HEK293 (cell line): ENCODE data around the gene RSPO1.

Source experiments
- TCF7L2 ChIP-seq: IDR thresholded peaks from 2 replicates; pipeline ENCODE4 v1.6.1; 2011; ENCODE audit warnings: low read depth, mild to moderate bottlenecking, inconsistent platforms, low read length, moderate library complexity, borderline replicate concordance
- YY1 ChIP-seq: fragments of 450-650 bp; formaldehyde crosslinking; IDR thresholded peaks from 2 replicates; pipeline ENCODE4 v1.5.1; 2018; ENCODE audit warnings: missing biosample characterization, missing genetic modification characterization
- ZNF121 ChIP-seq: fragments of 450-650 bp; formaldehyde crosslinking; IDR thresholded peaks from 2 replicates; pipeline ENCODE4 v1.5.1; 2016; ENCODE audit warnings: missing biosample characterization, missing genetic modification characterization
- ZNF184 ChIP-seq: fragments of 450-650 bp; IDR thresholded peaks from 2 replicates; pipeline ENCODE4 v1.5.1; 2018; ENCODE audit warnings: missing biosample characterization, mild to moderate bottlenecking, missing genetic modification characterization
- ZNF23 ChIP-seq: fragments of 450-650 bp; formaldehyde crosslinking; IDR thresholded peaks from 2 replicates; pipeline ENCODE4 v1.5.1; 2016; ENCODE audit warnings: missing biosample characterization, missing genetic modification characterization, borderline replicate concordance
- ZNF239 ChIP-seq: fragments of 450-650 bp; formaldehyde crosslinking; IDR thresholded peaks from 2 replicates; pipeline ENCODE4 v1.5.1; 2016; ENCODE audit warnings: missing biosample characterization, missing genetic modification characterization
- ZNF549 ChIP-seq: fragments of 450-650 bp; IDR thresholded peaks from 2 replicates; pipeline ENCODE4 v1.5.1; 2018; ENCODE audit warnings: missing biosample characterization, missing genetic modification characterization, mild to moderate bottlenecking, inconsistent platforms, moderate library complexity
- ZNF560 ChIP-seq: fragments of 450-650 bp; formaldehyde crosslinking; IDR thresholded peaks from 2 replicates; pipeline ENCODE4 v1.5.1; 2017; ENCODE audit warnings: missing biosample characterization, missing genetic modification characterization, borderline replicate concordance
- ZNF626 ChIP-seq: fragments of 450-650 bp; sonication (Bioruptor Pico); formaldehyde crosslinking; IDR thresholded peaks from 2 replicates; pipeline ENCODE4 v1.5.1; 2018; ENCODE audit warnings: missing biosample characterization, missing genetic modification characterization, inconsistent platforms
- ZNF707 ChIP-seq: fragments of 450-650 bp; formaldehyde crosslinking; IDR thresholded peaks from 2 replicates; pipeline ENCODE4 v1.5.1; 2016; ENCODE audit warnings: missing biosample characterization, missing genetic modification characterization
- ZNF776 ChIP-seq: fragments of 450-650 bp; formaldehyde crosslinking; IDR thresholded peaks from 2 replicates; pipeline ENCODE4 v1.5.0; 2017; ENCODE audit warnings: missing biosample characterization, missing genetic modification characterization, borderline replicate concordance
- TF ChIP-seq, protein P1 (sequence below): fragments of 450-650 bp; formaldehyde crosslinking; IDR thresholded peaks from 2 replicates; pipeline ENCODE4 v1.5.1; 2016; ENCODE audit warnings: missing biosample characterization, missing genetic modification characterization
- TF ChIP-seq, protein P2 (sequence below): fragments of 450-650 bp; formaldehyde crosslinking; IDR thresholded peaks from 2 replicates; pipeline ENCODE4 v1.5.1; 2016; ENCODE audit warnings: missing biosample characterization, missing genetic modification characterization

DNA sequence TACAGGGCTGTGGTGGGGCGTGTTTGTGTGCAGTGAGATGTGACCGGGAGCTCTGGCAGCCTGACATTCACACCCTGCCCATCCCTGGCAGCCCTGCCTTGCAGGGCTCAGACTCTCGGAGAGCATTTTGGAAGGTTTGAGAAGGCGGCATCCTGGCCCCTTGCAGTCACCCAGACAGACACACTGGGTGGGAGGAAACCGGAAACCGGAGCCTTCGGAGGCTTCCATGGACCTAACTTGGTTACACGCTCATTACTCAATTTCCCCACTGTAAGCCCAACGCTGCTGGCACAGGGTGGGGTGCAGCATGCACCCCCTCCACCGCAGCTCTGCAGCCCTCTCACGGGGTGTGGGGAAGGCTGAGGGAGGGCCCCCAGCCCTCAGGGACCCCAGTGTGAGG is 22.2 kb upstream of the RSPO1 start:
- TF ChIP-seq, protein P1, sequence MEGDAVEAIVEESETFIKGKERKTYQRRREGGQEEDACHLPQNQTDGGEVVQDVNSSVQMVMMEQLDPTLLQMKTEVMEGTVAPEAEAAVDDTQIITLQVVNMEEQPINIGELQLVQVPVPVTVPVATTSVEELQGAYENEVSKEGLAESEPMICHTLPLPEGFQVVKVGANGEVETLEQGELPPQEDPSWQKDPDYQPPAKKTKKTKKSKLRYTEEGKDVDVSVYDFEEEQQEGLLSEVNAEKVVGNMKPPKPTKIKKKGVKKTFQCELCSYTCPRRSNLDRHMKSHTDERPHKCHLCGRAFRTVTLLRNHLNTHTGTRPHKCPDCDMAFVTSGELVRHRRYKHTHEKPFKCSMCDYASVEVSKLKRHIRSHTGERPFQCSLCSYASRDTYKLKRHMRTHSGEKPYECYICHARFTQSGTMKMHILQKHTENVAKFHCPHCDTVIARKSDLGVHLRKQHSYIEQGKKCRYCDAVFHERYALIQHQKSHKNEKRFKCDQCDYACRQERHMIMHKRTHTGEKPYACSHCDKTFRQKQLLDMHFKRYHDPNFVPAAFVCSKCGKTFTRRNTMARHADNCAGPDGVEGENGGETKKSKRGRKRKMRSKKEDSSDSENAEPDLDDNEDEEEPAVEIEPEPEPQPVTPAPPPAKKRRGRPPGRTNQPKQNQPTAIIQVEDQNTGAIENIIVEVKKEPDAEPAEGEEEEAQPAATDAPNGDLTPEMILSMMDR (tag by site-specific recombination) = no peak
- no peak for TF ChIP-seq ZNF626 (tag by site-specific recombination)
- TF ChIP-seq TCF7L2 = no peak
- TF ChIP-seq, protein P2, sequence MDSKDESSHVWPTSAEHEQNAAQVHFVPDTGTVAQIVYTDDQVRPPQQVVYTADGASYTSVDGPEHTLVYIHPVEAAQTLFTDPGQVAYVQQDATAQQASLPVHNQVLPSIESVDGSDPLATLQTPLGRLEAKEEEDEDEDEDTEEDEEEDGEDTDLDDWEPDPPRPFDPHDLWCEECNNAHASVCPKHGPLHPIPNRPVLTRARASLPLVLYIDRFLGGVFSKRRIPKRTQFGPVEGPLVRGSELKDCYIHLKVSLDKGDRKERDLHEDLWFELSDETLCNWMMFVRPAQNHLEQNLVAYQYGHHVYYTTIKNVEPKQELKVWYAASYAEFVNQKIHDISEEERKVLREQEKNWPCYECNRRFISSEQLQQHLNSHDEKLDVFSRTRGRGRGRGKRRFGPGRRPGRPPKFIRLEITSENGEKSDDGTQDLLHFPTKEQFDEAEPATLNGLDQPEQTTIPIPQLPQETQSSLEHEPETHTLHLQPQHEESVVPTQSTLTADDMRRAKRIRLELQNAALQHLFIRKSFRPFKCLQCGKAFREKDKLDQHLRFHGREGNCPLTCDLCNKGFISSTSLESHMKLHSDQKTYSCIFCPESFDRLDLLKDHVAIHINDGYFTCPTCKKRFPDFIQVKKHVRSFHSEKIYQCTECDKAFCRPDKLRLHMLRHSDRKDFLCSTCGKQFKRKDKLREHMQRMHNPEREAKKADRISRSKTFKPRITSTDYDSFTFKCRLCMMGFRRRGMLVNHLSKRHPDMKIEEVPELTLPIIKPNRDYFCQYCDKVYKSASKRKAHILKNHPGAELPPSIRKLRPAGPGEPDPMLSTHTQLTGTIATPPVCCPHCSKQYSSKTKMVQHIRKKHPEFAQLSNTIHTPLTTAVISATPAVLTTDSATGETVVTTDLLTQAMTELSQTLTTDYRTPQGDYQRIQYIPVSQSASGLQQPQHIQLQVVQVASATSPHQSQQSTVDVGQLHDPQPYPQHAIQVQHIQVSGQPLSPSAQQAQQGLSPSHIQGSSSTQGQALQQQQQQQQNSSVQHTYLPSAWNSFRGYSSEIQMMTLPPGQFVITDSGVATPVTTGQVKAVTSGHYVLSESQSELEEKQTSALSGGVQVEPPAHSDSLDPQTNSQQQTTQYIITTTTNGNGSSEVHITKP (tag by site-specific recombination) = no peak
- TF ChIP-seq ZNF707 (tag by site-specific recombination) = no peak
- no peak for TF ChIP-seq YY1
- TF ChIP-seq ZNF776 (tag by site-specific recombination) = no peak
- TF ChIP-seq ZNF121 (tag by site-specific recombination) = no peak
- no peak for TF ChIP-seq ZNF239 (tag by site-specific recombination)
- no peak for TF ChIP-seq ZNF549 (tag by site-specific recombination)
- no peak for TF ChIP-seq ZNF184
- no peak for TF ChIP-seq ZNF560 (tag by site-specific recombination)
- no peak for TF ChIP-seq ZNF23 (tag by site-specific recombination)
